ENCODE measurements around the gene HDAC8. TPM values are rescaled to one million over a fixed set of nuclear protein-coding genes. Genes with fewer than 3 reads are reported as not detected.

Gene HDAC8
- total RNA-seq, 2 experiments from 2014 or later = 5.8 to 6.8 TPM

DNA sequence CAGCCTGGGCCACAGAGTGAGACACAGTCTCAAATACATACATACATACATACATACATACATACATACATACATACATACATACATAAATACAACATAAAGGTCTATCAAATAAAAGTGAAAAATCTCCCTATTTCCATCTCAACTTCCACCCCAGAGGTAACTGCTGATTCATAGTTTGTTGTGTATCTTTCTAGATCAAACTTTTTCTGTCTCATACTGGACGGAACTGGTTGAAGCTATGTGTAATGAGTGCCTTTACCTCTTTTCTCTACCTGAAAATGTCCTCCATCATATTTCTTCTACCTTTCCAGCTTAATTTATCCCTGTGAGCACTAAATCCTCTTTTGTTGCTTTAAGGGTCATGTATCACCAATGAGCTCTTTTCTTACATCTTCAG lies 102.5 kb downstream of the HDAC8 start:
- Mint-ChIP-seq H3K36me3 (ENCODE audit: low read depth) (peaks cover 44% of the 10 kb centered on the region), H3K9me3 (no peaks in the 10 kb centered on the region), H3K27ac (no peak overlapping the region), H3K27me3 (no peaks in the 10 kb centered on the region), H3K4me1 (ENCODE audit: low read depth) (no peaks in the 10 kb centered on the region), H3K4me3 (no peak overlapping the region)
- ChIA-PET CTCF (no interaction called here), POLR2A (no interaction called here)
- H3K27me3 ChIP-seq (ENCODE audit: control insufficient read depth in 1 of 2, insufficient read depth in 2 of 2, low read length in 2 of 2) = no peaks in the 10 kb centered on the region
- peaks cover 6% of the 10 kb centered on the region for H3K36me3 ChIP-seq (ENCODE audit: insufficient read depth, low read length)
- no peaks in the 10 kb centered on the region for H3K9me3 ChIP-seq (ENCODE audit: control insufficient read depth in 1 of 2, insufficient read depth in 1 of 2, low read length in 2 of 2)
- DNase-seq (no peak), ATAC-seq (ENCODE audit: poor library complexity) (no peak)
- intact Hi-C loops (cut with DNase I, micrococcal nuclease) = no loop called here
- no peak overlapping the region for H3K27ac ChIP-seq (ENCODE audit: low read depth in 1 of 2, low read length in 2 of 2)
- no peak overlapping the region for H3K4me3 ChIP-seq (ENCODE audit: low read length)
- TF ChIP-seq, protein P1, sequence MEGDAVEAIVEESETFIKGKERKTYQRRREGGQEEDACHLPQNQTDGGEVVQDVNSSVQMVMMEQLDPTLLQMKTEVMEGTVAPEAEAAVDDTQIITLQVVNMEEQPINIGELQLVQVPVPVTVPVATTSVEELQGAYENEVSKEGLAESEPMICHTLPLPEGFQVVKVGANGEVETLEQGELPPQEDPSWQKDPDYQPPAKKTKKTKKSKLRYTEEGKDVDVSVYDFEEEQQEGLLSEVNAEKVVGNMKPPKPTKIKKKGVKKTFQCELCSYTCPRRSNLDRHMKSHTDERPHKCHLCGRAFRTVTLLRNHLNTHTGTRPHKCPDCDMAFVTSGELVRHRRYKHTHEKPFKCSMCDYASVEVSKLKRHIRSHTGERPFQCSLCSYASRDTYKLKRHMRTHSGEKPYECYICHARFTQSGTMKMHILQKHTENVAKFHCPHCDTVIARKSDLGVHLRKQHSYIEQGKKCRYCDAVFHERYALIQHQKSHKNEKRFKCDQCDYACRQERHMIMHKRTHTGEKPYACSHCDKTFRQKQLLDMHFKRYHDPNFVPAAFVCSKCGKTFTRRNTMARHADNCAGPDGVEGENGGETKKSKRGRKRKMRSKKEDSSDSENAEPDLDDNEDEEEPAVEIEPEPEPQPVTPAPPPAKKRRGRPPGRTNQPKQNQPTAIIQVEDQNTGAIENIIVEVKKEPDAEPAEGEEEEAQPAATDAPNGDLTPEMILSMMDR (IDR thresholded peaks at IDR 0.05) = no peak
- no peaks in the 10 kb centered on the region for H3K4me1 ChIP-seq (ENCODE audit: insufficient read depth, low read length)

DNA sequence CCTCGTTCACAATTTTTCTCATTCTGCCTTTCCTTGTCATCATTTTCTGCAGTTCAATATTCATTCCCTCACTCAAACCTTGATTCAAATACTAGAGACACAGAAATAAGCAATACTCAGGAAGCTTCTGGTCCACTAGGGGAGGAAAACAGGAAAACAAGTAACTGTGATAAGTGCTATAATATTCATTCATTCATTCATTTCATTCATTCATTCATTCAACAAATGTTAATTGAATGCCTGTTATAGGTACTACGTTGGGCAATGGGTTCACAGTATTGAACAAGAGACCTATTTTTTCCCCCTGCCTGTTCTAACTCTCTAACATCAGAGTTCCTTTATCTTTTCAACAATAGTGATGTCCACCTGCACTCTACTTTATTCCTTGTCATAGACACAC lies 104.0 kb downstream of the HDAC8 start:
- H3K9me3 Mint-ChIP-seq = no peaks in the 10 kb centered on the region
- no peaks in the 10 kb centered on the region for H3K27me3 Mint-ChIP-seq
- peaks cover 51% of the 10 kb centered on the region for H3K36me3 Mint-ChIP-seq (ENCODE audit: low read depth)
- H3K9me3 ChIP-seq (ENCODE audit: control insufficient read depth in 1 of 2, insufficient read depth in 1 of 2, low read length in 2 of 2) = no peaks in the 10 kb centered on the region
- DNase-seq = no peak
- H3K27ac ChIP-seq (ENCODE audit: low read depth in 1 of 2, low read length in 2 of 2) = no peak overlapping the region
- H3K36me3 ChIP-seq (ENCODE audit: insufficient read depth, low read length) = peaks cover 7% of the 10 kb centered on the region
- no peaks in the 10 kb centered on the region for H3K27me3 ChIP-seq (ENCODE audit: control insufficient read depth in 1 of 2, insufficient read depth in 2 of 2, low read length in 2 of 2)
- H3K4me3 Mint-ChIP-seq = no peak overlapping the region
- intact Hi-C loops (cut with DNase I, micrococcal nuclease) = no loop called here
- no peaks in the 10 kb centered on the region for H3K4me1 Mint-ChIP-seq (ENCODE audit: low read depth)
- no peaks in the 10 kb centered on the region for H3K4me1 ChIP-seq (ENCODE audit: insufficient read depth, low read length)
- no peak for ATAC-seq (ENCODE audit: poor library complexity)
- ChIA-PET POLR2A (no interaction called here), CTCF (no interaction called here)
- TF ChIP-seq, protein P1 (IDR thresholded peaks at IDR 0.05) = no peak
- no peak overlapping the region for H3K4me3 ChIP-seq (ENCODE audit: low read length)
- no peak overlapping the region for H3K27ac Mint-ChIP-seq

DNA sequence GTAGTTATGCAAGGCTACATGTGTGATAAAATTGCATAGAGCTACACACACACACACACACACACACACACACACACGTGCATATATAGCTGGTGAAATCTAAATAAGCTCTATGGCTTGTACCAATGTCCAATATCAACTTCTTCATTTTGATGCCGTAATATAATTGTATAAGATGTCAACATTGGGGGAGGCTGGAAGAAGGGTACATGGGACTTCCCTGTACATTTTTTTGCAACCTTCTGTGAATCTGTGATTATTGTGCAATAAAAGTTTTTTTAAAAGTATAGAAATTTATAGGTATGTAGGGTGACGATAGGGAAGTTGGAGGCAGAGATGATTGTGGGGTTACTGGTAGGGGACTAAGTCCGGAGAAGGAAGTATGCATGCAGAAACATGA lies 105.5 kb downstream of the HDAC8 start:
- Mint-ChIP-seq H3K9me3 (no peaks in the 10 kb centered on the region), H3K4me3 (no peak overlapping the region), H3K27ac (no peak overlapping the region), H3K27me3 (no peaks in the 10 kb centered on the region), H3K36me3 (ENCODE audit: low read depth) (peaks cover 54% of the 10 kb centered on the region), H3K4me1 (ENCODE audit: low read depth) (no peaks in the 10 kb centered on the region)
- DNase-seq (no peak), ATAC-seq (ENCODE audit: poor library complexity) (no peak)
- no peaks in the 10 kb centered on the region for H3K4me1 ChIP-seq (ENCODE audit: insufficient read depth, low read length)
- intact Hi-C loops (cut with DNase I, micrococcal nuclease) = no loop called here
- H3K27ac ChIP-seq (ENCODE audit: low read depth in 1 of 2, low read length in 2 of 2) = no peak overlapping the region
- no peaks in the 10 kb centered on the region for H3K27me3 ChIP-seq (ENCODE audit: control insufficient read depth in 1 of 2, insufficient read depth in 2 of 2, low read length in 2 of 2)
- TF ChIP-seq, protein P1 (IDR thresholded peaks at IDR 0.05) = no peak
- peaks cover 6% of the 10 kb centered on the region for H3K36me3 ChIP-seq (ENCODE audit: insufficient read depth, low read length)
- CTCF ChIA-PET = no interaction called here
- H3K9me3 ChIP-seq (ENCODE audit: control insufficient read depth in 1 of 2, insufficient read depth in 1 of 2, low read length in 2 of 2) = no peaks in the 10 kb centered on the region
- no peak overlapping the region for H3K4me3 ChIP-seq (ENCODE audit: low read length)
- POLR2A ChIA-PET = no interaction called here

Measured in CD4-positive, alpha-beta T cell (primary cell).